ENCODE data around the gene CADM1. TPM values are rescaled to one million over a fixed set of nuclear protein-coding genes. Genes with fewer than 3 reads are reported as not detected.

Gene CADM1
- total and polyA plus RNA-seq, 5 donors, result 14.8 to 42.6 (median 31.9) TPM

GRCh38 chr11:115499241-115499799 is 4.9 kb downstream of the CADM1 start:
- H3K4me3 ChIP-seq (ENCODE audit: low read length), result no peak overlapping the region
- no peaks in the 10 kb centered on the region for H3K27me3 ChIP-seq (ENCODE audit: control insufficient read depth, insufficient read depth)
- no peaks in the 10 kb centered on the region for H3K4me1 ChIP-seq (ENCODE audit: control insufficient read depth, insufficient read depth, low read length)
- no peak overlapping the region for H3K27ac ChIP-seq (ENCODE audit: low read length)
- DNase-seq, result no peak
- ATAC-seq, result no peak
- intact Hi-C loops (cut with DNase I), result loop anchor here in 1 of 4 donors (10.0 kb wide), 1 partner anchor 155 kb away; no protein-coding TSS in a partner anchor
- no peaks in the 10 kb centered on the region for H3K9me3 ChIP-seq (ENCODE audit: control insufficient read depth, low read length)
- WGBS, result 71% methylated on average over 4 of the region's 4 CpGs

- Histone ChIP-seq H3K27ac (ENCODE audit: low read length) (no peak overlapping the region), H3K27me3 (ENCODE audit: control insufficient read depth, insufficient read depth) (no peaks in the 10 kb centered on the region), H3K9me3 (ENCODE audit: control insufficient read depth, low read length) (no peaks in the 10 kb centered on the region), H3K4me1 (ENCODE audit: control insufficient read depth, insufficient read depth, low read length) (no peaks in the 10 kb centered on the region), H3K4me3 (ENCODE audit: low read length) (no peak overlapping the region)
- ATAC-seq (no peak), DNase-seq (no peak)
- 84% methylated on average over 9 of the region's 9 CpGs for WGBS
- intact Hi-C loops (cut with DNase I), result loop anchor here in 1 of 4 donors (10.0 kb wide), 1 partner anchor 154 kb away; no protein-coding TSS in a partner anchor
Observed at GRCh38 chr11:115498354-115498753, 5.9 kb downstream of the CADM1 start.

GRCh38 chr11:115497303-115497702 is 6.9 kb downstream of the CADM1 start:
- Histone ChIP-seq H3K9me3 (ENCODE audit: control insufficient read depth, low read length) (no peaks in the 10 kb centered on the region), H3K27me3 (ENCODE audit: control insufficient read depth, insufficient read depth) (no peaks in the 10 kb centered on the region), H3K4me3 (ENCODE audit: low read length) (no peak overlapping the region), H3K4me1 (ENCODE audit: control insufficient read depth, insufficient read depth, low read length) (no peaks in the 10 kb centered on the region), H3K27ac (ENCODE audit: low read length) (no peak overlapping the region)
- no peak for DNase-seq
- intact Hi-C loops (cut with DNase I), result loop anchor here in 1 of 4 donors (10.0 kb wide), 1 partner anchor 153 kb away; no protein-coding TSS in a partner anchor
- ATAC-seq, result no peak
- 83% methylated on average over 2 of the region's 2 CpGs for WGBS

GRCh38 chr11:115496892-115497291 is 7.3 kb downstream of the CADM1 start:
- Histone ChIP-seq H3K4me1 (ENCODE audit: control insufficient read depth, insufficient read depth, low read length) (no peaks in the 10 kb centered on the region), H3K4me3 (ENCODE audit: low read length) (no peak overlapping the region), H3K9me3 (ENCODE audit: control insufficient read depth, low read length) (no peaks in the 10 kb centered on the region), H3K27me3 (ENCODE audit: control insufficient read depth, insufficient read depth) (no peaks in the 10 kb centered on the region), H3K27ac (ENCODE audit: low read length) (no peak overlapping the region)
- DNase-seq, result no peak
- WGBS, result 46% methylated on average over 3 of the region's 3 CpGs
- intact Hi-C loops (cut with DNase I), result loop anchor here in 1 of 4 donors (10.0 kb wide), 1 partner anchor 152 kb away; no protein-coding TSS in a partner anchor
- ATAC-seq, result no peak

- intact Hi-C loops (cut with DNase I), result loop anchor here in 1 of 4 donors (10.0 kb wide), 1 partner anchor 149 kb away; no protein-coding TSS in a partner anchor
- Histone ChIP-seq H3K4me3 (ENCODE audit: low read length) (no peak overlapping the region), H3K4me1 (ENCODE audit: control insufficient read depth, insufficient read depth, low read length) (no peaks in the 10 kb centered on the region), H3K27ac (ENCODE audit: low read length) (no peak overlapping the region), H3K9me3 (ENCODE audit: control insufficient read depth, low read length) (no peaks in the 10 kb centered on the region), H3K27me3 (ENCODE audit: control insufficient read depth, insufficient read depth) (no peaks in the 10 kb centered on the region)
- ATAC-seq, result no peak
- WGBS, result 98% methylated on average over 2 of the region's 2 CpGs
- no peak for DNase-seq
Observed at GRCh38 chr11:115493905-115494304, 10.3 kb downstream of the CADM1 start.

- Histone ChIP-seq H3K27me3 (ENCODE audit: control insufficient read depth, insufficient read depth) (no peaks in the 10 kb centered on the region), H3K9me3 (ENCODE audit: control insufficient read depth, low read length) (no peaks in the 10 kb centered on the region), H3K4me1 (ENCODE audit: control insufficient read depth, insufficient read depth, low read length) (no peaks in the 10 kb centered on the region), H3K27ac (ENCODE audit: low read length) (no peak overlapping the region), H3K4me3 (ENCODE audit: low read length) (no peak overlapping the region)
- intact Hi-C loops (cut with DNase I), result loop anchor here in 1 of 4 donors (10.0 kb wide), 1 partner anchor 149 kb away; no protein-coding TSS in a partner anchor
- no peak for DNase-seq
- 76% methylated on average over 1 of the region's 1 CpG for WGBS
- no peak for ATAC-seq
Observed at GRCh38 chr11:115493488-115493887, 10.7 kb downstream of the CADM1 start.

GRCh38 chr11:115489466-115489865 is 14.7 kb downstream of the CADM1 start:
- Histone ChIP-seq H3K9me3 (ENCODE audit: control insufficient read depth, low read length) (no peaks in the 10 kb centered on the region), H3K4me1 (ENCODE audit: control insufficient read depth, insufficient read depth, low read length) (no peaks in the 10 kb centered on the region), H3K4me3 (ENCODE audit: low read length) (no peak overlapping the region), H3K27ac (ENCODE audit: low read length) (no peak overlapping the region), H3K27me3 (ENCODE audit: control insufficient read depth, insufficient read depth) (no peaks in the 10 kb centered on the region)
- DNase-seq, result no peak
- intact Hi-C loops (cut with DNase I), result no loop called here
- ATAC-seq, result no peak
- WGBS, result 94% methylated on average over 4 of the region's 4 CpGs

GRCh38 chr11:115488945-115489344 is 15.3 kb downstream of the CADM1 start:
- DNase-seq (no peak), ATAC-seq (no peak)
- Histone ChIP-seq H3K27me3 (ENCODE audit: control insufficient read depth, insufficient read depth) (no peaks in the 10 kb centered on the region), H3K4me3 (ENCODE audit: low read length) (no peak overlapping the region), H3K4me1 (ENCODE audit: control insufficient read depth, insufficient read depth, low read length) (no peaks in the 10 kb centered on the region), H3K27ac (ENCODE audit: low read length) (no peak overlapping the region), H3K9me3 (ENCODE audit: control insufficient read depth, low read length) (no peaks in the 10 kb centered on the region)
- intact Hi-C loops (cut with DNase I), result no loop called here
- WGBS, result 62% methylated on average over 3 of the region's 3 CpGs

GRCh38 chr11:115481528-115481927 is 22.7 kb downstream of the CADM1 start:
- intact Hi-C loops (cut with DNase I), result no loop called here
- no peak for ATAC-seq
- 89% methylated on average over 2 of the region's 2 CpGs for WGBS

GRCh38 chr11:115480611-115481010 is 23.6 kb downstream of the CADM1 start:
- DNase-seq (no peak), ATAC-seq (no peak)
- WGBS, result 58% methylated on average over 1 of the region's 1 CpG
- Histone ChIP-seq H3K27me3 (ENCODE audit: control insufficient read depth, insufficient read depth) (no peaks in the 10 kb centered on the region), H3K4me1 (ENCODE audit: control insufficient read depth, insufficient read depth, low read length) (no peaks in the 10 kb centered on the region), H3K4me3 (ENCODE audit: low read length) (no peak overlapping the region), H3K27ac (ENCODE audit: low read length) (no peak overlapping the region), H3K9me3 (ENCODE audit: control insufficient read depth, low read length) (no peaks in the 10 kb centered on the region)
- intact Hi-C loops (cut with DNase I), result no loop called here

More at GRCh38 chr11:115481528-115481927, 22.7 kb downstream of the CADM1 start:
- no peak for DNase-seq
- Histone ChIP-seq H3K27ac (ENCODE audit: low read length) (no peak overlapping the region), H3K9me3 (ENCODE audit: control insufficient read depth, low read length) (no peaks in the 10 kb centered on the region), H3K4me3 (ENCODE audit: low read length) (no peak overlapping the region), H3K4me1 (ENCODE audit: control insufficient read depth, insufficient read depth, low read length) (no peaks in the 10 kb centered on the region), H3K27me3 (ENCODE audit: control insufficient read depth, insufficient read depth) (no peaks in the 10 kb centered on the region)

GRCh38 chr11:115477410-115477809 is 26.8 kb downstream of the CADM1 start:
- 46% methylated on average over 1 of the region's 1 CpG for WGBS
- intact Hi-C loops (cut with DNase I), result no loop called here
- no peak overlapping the region for H3K27ac ChIP-seq (ENCODE audit: low read length)
- no peak for DNase-seq
- no peaks in the 10 kb centered on the region for H3K27me3 ChIP-seq (ENCODE audit: control insufficient read depth, insufficient read depth)
- H3K4me3 ChIP-seq (ENCODE audit: low read length), result no peak overlapping the region
- no peak for ATAC-seq
- H3K4me1 ChIP-seq (ENCODE audit: control insufficient read depth, insufficient read depth, low read length), result no peaks in the 10 kb centered on the region
- no peaks in the 10 kb centered on the region for H3K9me3 ChIP-seq (ENCODE audit: control insufficient read depth, low read length)

Measured in right cardiac atrium (tissue), 5 donors.